ENCODE measurements around the gene OGFR. TPM values are rescaled to one million over a fixed set of nuclear protein-coding genes. Genes with fewer than 3 reads are reported as not detected.

Gene OGFR
- total RNA-seq, 1 experiment from 2014 or later: 31.0 TPM

GRCh38 chr20:62766716-62767115, 37.9 kb upstream of the OGFR start:
- H3K9me3 Mint-ChIP-seq (ENCODE audit: unreplicated experiment): no peaks in the 10 kb centered on the region
- BruUV-seq (replicated peaks): no TSS peak
- H3K27ac Mint-ChIP-seq (ENCODE audit: low read depth, unreplicated experiment): no peak overlapping the region
- intact Hi-C loops (cut with micrococcal nuclease): no loop called here
- no peaks in the 10 kb centered on the region for H3K36me3 Mint-ChIP-seq (ENCODE audit: insufficient read depth, unreplicated experiment)
- H3K4me1 Mint-ChIP-seq (ENCODE audit: insufficient read depth, unreplicated experiment): peaks cover 6% of the 10 kb centered on the region
- ChIA-PET POLR2A (no interaction called here), CTCF (interaction anchor here (0.6 kb wide), 1 partner anchor 520 kb away, joined by 4 read pairs; no protein-coding TSS in a partner anchor)
- no peak for DNase-seq (ENCODE audit: unreplicated experiment)
- H3K4me3 Mint-ChIP-seq (ENCODE audit: unreplicated experiment): no peak overlapping the region
- H3K27me3 Mint-ChIP-seq (ENCODE audit: insufficient read depth, unreplicated experiment): no peaks in the 10 kb centered on the region
- TF ChIP-seq CTCF (IDR thresholded peaks at IDR 0.05; ENCODE audit: unreplicated experiment): no peak

GRCh38 chr20:62768234-62768546, 36.4 kb upstream of the OGFR start:
- CTCF ChIA-PET: interaction anchor here (0.6 to 1.0 kb wide), 4 partner anchors 14 to 82 kb away, joined by 3 to 4 read pairs (median 3); no protein-coding TSS in a partner anchor
- POLR2A ChIA-PET: interaction anchor here (0.6 to 0.9 kb wide), 4 partner anchors 27 to 178 kb away, joined by 3 read pairs; no protein-coding TSS in a partner anchor
- Mint-ChIP-seq H3K4me3 (ENCODE audit: unreplicated experiment) (no peak overlapping the region), H3K9me3 (ENCODE audit: unreplicated experiment) (no peaks in the 10 kb centered on the region), H3K27ac (ENCODE audit: low read depth, unreplicated experiment) (no peak overlapping the region), H3K4me1 (ENCODE audit: insufficient read depth, unreplicated experiment) (peaks cover 18% of the 10 kb centered on the region), H3K36me3 (ENCODE audit: insufficient read depth, unreplicated experiment) (no peaks in the 10 kb centered on the region), H3K27me3 (ENCODE audit: insufficient read depth, unreplicated experiment) (no peaks in the 10 kb centered on the region)
- intact Hi-C loops (cut with micrococcal nuclease): no loop called here
- no peak for TF ChIP-seq CTCF (IDR thresholded peaks at IDR 0.05; ENCODE audit: unreplicated experiment)
- no peak for DNase-seq (ENCODE audit: unreplicated experiment)
- no TSS peak for BruUV-seq (replicated peaks)

- ChIA-PET POLR2A (interaction anchor here (0.6 to 0.9 kb wide), 4 partner anchors 28 to 179 kb away, joined by 3 read pairs; no protein-coding TSS in a partner anchor), CTCF (interaction anchor here (0.6 to 1.7 kb wide), 4 partner anchors 10 to 64 kb away, joined by 3 to 4 read pairs (median 4); no protein-coding TSS in a partner anchor)
- DNase-seq (ENCODE audit: unreplicated experiment): no peak
- no peak for TF ChIP-seq CTCF (IDR thresholded peaks at IDR 0.05; ENCODE audit: unreplicated experiment)
- no peaks in the 10 kb centered on the region for H3K9me3 Mint-ChIP-seq (ENCODE audit: unreplicated experiment)
- H3K4me3 Mint-ChIP-seq (ENCODE audit: unreplicated experiment): no peak overlapping the region
- H3K27ac Mint-ChIP-seq (ENCODE audit: low read depth, unreplicated experiment): no peak overlapping the region
- peaks cover 23% of the 10 kb centered on the region for H3K4me1 Mint-ChIP-seq (ENCODE audit: insufficient read depth, unreplicated experiment)
- intact Hi-C loops (cut with micrococcal nuclease): no loop called here
- H3K27me3 Mint-ChIP-seq (ENCODE audit: insufficient read depth, unreplicated experiment): no peaks in the 10 kb centered on the region
- no TSS peak for BruUV-seq (replicated peaks)
- H3K36me3 Mint-ChIP-seq (ENCODE audit: insufficient read depth, unreplicated experiment): no peaks in the 10 kb centered on the region
Measured at GRCh38 chr20:62768551-62769287, 35.9 kb upstream of the OGFR start.

GRCh38 chr20:62769346-62770071, 35.1 kb upstream of the OGFR start:
- no peaks in the 10 kb centered on the region for H3K9me3 Mint-ChIP-seq (ENCODE audit: unreplicated experiment)
- H3K4me3 Mint-ChIP-seq (ENCODE audit: unreplicated experiment): no peak overlapping the region
- TF ChIP-seq CTCF (IDR thresholded peaks at IDR 0.05; ENCODE audit: unreplicated experiment): no peak
- H3K4me1 Mint-ChIP-seq (ENCODE audit: insufficient read depth, unreplicated experiment): peaks cover 28% of the 10 kb centered on the region
- no peaks in the 10 kb centered on the region for H3K27me3 Mint-ChIP-seq (ENCODE audit: insufficient read depth, unreplicated experiment)
- CTCF ChIA-PET: interaction anchor here (0.6 to 1.7 kb wide), 2 partner anchors 11 to 40 kb away, joined by 3 to 4 read pairs; no protein-coding TSS in a partner anchor
- H3K27ac Mint-ChIP-seq (ENCODE audit: low read depth, unreplicated experiment): no peak overlapping the region
- DNase-seq (ENCODE audit: unreplicated experiment): no peak
- BruUV-seq (replicated peaks): no TSS peak
- POLR2A ChIA-PET: interaction anchor here (0.7 kb wide), 1 partner anchor 30 kb away, joined by 4 read pairs; no protein-coding TSS in a partner anchor
- no peaks in the 10 kb centered on the region for H3K36me3 Mint-ChIP-seq (ENCODE audit: insufficient read depth, unreplicated experiment)
- intact Hi-C loops (cut with micrococcal nuclease): no loop called here
